22Rv1 (cell line): Measurements from ENCODE around the gene P2RY8.

Source experiments
- CTCF ChIP-seq: fragments of 450-650 bp; IDR thresholded peaks from 2 replicates; pipeline ENCODE4 v1.5.1; 2017; ENCODE audit warnings: mild to moderate bottlenecking
- ZFX ChIP-seq: fragments of 450-650 bp; IDR thresholded peaks from 2 replicates; pipeline ENCODE4 v1.6.1; 2017; ENCODE audit warnings: antibody characterized with exemption, borderline replicate concordance

DNA sequence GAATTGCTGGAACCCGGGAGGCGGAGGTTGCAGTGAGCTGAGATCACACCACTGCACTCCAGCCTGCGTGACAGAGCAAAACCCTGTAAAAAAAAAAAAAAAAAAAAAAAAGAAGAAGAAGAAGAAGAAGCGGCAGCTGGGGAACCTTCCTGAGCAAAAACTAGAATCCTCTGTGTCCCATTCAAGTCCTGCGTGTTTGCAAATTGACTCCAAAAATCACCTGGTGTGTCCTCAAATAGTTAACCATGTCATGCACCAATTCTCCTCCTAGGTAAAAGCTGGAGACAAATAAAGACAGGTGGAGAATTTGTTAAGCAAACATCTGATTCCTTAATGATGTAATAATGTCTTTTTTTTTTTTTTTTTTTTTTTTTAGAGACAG lies 52.4 kb downstream of the P2RY8 start:
- TF ChIP-seq CTCF (no peak), ZFX (no peak)
